ENCODE data around the gene ACACA.

DNA sequence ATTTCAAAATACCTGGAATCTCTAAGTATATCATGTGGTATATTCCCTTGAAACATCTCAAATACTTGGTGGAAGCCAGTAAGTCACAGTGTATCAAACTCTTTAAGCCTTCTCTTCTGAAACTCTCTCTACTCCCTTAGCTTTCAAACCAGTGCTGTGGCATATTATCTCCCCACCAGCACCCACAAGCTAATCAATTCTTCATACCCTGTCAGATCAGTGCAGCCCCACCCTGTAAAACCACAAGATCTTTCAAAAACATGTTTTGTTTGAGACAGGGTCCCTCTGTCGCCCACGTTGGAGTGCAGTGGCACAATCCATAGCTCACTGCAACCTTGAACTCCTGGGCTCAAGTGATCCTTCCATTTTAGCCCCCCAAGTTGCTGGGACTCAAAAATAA is 122.4 kb downstream of the ACACA start:
- TF ChIP-seq POLR2A (IDR thresholded peaks at IDR 0.05; ENCODE audit: low read length): no peak
- no peak for TF ChIP-seq GATA1 (IDR thresholded peaks at IDR 0.05; ENCODE audit: low read depth, low read length)
